ENCODE data around the gene HLA-DOA.

The HLA-DOA gene

GRCh38 chr6:32979720-32980487 is 29.5 kb downstream of the HLA-DOA start:
- in situ Hi-C loops (cut with HindIII; ENCODE audit: low sequenced_read_pairs), result loop anchor here (10.0 kb wide), 1 partner anchor 75 kb away; no protein-coding TSS in a partner anchor

DNA sequence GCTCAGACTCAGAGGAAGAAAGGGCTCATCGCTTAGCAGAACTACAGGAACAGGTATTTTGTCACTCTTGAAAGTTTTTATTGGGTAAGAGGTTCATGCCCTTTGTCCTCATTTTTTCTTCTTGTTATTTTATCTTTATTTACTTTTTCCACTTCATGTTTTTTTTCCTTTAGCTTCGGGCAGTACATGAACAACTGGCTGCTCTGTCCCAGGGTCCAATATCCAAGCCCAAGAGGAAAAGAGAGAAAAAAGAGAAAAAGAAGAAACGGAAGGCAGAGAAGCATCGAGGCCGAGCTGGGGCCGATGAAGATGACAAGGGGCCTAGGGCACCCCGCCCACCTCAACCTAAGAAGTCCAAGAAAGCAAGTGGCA is 31.5 kb downstream of the HLA-DOA start:
- in situ Hi-C loops (cut with HindIII; ENCODE audit: low sequenced_read_pairs), result loop anchor here (10.0 kb wide), 1 partner anchor 73 kb away; no protein-coding TSS in a partner anchor

DNA sequence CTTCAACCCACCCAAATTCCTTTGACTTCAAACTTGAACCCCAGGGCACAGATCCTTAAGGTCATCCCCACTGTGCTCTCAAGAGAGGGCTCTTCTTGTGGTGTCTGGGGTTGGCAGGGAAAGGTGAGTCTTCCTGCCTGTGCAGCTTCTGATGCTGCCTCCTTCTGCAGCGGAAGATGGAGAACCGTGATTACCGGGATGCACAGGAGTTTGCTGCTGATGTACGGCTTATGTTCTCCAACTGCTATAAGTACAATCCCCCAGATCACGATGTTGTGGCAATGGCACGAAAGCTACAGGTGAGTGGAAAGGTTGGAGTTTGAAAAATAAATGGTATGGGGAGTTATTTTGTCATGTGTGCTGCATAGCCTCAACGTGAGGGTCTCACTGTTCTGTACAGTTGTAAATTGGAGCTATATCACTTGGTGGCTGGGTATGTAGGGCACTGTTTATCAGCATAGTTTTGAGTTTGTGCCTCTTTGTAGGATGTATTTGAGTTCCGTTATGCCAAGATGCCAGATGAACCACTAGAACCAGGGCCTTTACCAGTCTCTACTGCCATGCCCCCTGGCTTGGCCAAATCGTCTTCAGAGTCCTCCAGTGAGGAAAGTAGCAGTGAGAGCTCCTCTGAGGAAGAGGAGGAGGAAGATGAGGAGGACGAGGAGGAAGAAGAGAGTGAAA is 32.0 kb downstream of the HLA-DOA start:
- in situ Hi-C loops (cut with HindIII; ENCODE audit: low sequenced_read_pairs), result loop anchor here (10.0 kb wide), 1 partner anchor 73 kb away; no protein-coding TSS in a partner anchor

- in situ Hi-C loops (cut with HindIII; ENCODE audit: low sequenced_read_pairs), result loop anchor here (10.0 kb wide), 1 partner anchor 72 kb away; no protein-coding TSS in a partner anchor
Measured at GRCh38 chr6:32976334-32977069, 32.9 kb downstream of the HLA-DOA start.

GRCh38 chr6:32975886-32976285 is 33.5 kb downstream of the HLA-DOA start:
- in situ Hi-C loops (cut with HindIII; ENCODE audit: low sequenced_read_pairs), result loop anchor here (10.0 kb wide), 1 partner anchor 71 kb away; no protein-coding TSS in a partner anchor

- in situ Hi-C loops (cut with HindIII; ENCODE audit: low sequenced_read_pairs), result loop anchor here (10.0 kb wide), 1 partner anchor 70 kb away; no protein-coding TSS in a partner anchor
Measured at GRCh38 chr6:32974541-32975308, 34.7 kb downstream of the HLA-DOA start.

- in situ Hi-C loops (cut with HindIII; ENCODE audit: low sequenced_read_pairs), result loop anchor here (10.0 kb wide), 1 partner anchor 69 kb away; no protein-coding TSS in a partner anchor
Measured at GRCh38 chr6:32974016-32974333, 35.4 kb downstream of the HLA-DOA start.

DNA sequence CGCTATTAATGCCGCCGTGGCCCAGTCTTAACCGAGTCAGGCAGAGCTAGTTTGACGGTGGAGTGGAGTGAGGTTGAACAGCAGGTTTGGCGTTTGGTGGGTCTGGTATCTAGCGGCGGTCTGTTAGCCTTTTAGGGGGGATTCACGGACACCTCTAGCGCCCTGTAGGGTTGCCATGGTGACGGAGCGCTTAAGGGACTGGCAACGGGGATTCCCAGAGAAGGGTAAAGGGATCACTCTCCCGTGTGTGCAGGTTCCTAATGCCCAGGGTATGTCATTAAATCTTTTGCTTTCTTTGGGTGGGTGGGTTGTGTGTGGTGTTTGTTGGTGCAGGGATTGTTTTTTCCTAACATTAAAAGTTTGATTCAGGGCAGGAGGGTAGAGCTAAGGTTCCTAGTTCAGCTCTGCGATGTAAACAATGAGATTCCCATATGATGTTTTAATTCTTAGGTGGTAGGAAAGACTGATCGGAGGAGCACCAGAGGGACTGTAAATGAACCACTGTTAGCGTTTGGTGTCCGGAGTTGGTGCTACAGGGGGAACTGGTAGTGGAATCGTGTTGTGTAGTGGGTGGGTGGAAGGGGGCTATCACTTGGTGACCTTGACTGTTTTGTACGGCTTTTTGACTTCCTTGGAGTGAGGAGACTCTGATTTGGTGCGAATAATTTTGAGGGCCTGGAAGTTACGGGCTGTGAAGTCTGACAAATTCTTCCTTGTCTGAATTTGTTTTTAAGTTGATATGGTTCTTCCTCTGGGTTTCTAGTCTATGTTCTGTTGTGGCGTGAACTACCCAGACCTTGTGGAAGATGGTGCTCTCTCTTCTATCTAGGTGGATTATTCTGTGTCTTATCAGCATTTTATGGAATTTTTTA is 36.0 kb downstream of the HLA-DOA start:
- in situ Hi-C loops (cut with HindIII; ENCODE audit: low sequenced_read_pairs), result loop anchor here (10.0 kb wide), 1 partner anchor 69 kb away; no protein-coding TSS in a partner anchor

GRCh38 chr6:32972353-32973143 is 36.8 kb downstream of the HLA-DOA start:
- in situ Hi-C loops (cut with HindIII; ENCODE audit: low sequenced_read_pairs), result loop anchor here (10.0 kb wide), 1 partner anchor 68 kb away; no protein-coding TSS in a partner anchor

DNA sequence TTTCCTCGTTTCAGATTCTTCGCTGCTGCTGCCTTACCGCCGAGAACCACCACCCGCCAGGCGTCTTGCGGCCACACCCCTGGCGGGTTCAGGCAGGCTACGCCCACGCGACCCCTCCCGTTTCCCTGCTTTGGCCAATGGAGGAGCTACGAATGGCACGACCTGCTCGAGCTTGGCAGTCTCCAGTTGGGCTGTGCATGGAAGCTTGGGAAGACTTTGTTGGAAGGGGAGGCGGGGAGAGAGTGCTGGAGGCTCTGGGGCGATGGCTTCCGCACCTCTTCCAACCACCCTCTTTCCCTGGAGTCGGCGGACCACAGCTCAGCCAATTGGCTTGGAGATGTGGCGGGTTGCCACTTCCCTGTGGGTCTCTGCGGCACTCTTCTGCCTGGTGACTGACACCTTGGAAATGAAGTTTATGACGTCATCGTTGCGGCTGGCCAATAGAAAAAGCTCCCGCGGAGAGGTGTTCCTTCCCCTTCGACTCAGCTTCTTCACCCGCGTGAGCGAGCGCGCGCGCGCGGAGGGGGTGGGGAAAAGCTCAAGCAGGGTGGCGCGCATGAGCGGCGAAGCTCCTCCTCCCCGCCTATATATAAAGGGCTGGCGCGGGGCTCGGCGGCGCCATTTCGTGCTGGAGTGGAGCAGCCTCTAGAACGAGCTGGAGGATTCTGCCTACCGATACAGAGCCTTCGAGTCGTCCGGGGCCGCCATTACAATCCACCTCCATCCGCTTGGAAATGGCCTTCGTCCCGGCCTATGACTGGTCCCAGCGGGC is 37.6 kb downstream of the HLA-DOA start:
- in situ Hi-C loops (cut with HindIII; ENCODE audit: low sequenced_read_pairs), result loop anchor here (10.0 kb wide), 1 partner anchor 67 kb away; no protein-coding TSS in a partner anchor

DNA sequence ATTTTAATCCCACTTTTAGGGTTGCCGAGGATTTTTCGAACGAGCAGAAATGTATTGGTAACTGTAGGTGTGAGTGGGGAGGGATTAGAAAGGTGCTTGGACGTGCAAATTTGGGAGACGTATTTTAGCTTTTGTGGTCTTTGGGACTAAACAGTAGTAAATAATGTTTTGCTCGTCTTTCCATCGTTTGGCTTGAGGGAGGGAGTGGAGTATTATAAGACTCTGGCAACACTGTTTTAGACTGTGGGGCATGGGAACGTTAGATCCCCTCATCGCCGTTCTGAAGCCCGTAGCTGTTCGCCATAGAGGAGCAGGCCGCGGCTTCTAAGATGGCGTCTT is 38.2 kb downstream of the HLA-DOA start:
- in situ Hi-C loops (cut with HindIII; ENCODE audit: low sequenced_read_pairs), result loop anchor here (10.0 kb wide), 1 partner anchor 66 kb away; no protein-coding TSS in a partner anchor

GRCh38 chr6:32970413-32971241 is 38.8 kb downstream of the HLA-DOA start:
- in situ Hi-C loops (cut with HindIII; ENCODE audit: low sequenced_read_pairs), result loop anchor here (10.0 kb wide), 1 partner anchor 66 kb away; no protein-coding TSS in a partner anchor

DNA sequence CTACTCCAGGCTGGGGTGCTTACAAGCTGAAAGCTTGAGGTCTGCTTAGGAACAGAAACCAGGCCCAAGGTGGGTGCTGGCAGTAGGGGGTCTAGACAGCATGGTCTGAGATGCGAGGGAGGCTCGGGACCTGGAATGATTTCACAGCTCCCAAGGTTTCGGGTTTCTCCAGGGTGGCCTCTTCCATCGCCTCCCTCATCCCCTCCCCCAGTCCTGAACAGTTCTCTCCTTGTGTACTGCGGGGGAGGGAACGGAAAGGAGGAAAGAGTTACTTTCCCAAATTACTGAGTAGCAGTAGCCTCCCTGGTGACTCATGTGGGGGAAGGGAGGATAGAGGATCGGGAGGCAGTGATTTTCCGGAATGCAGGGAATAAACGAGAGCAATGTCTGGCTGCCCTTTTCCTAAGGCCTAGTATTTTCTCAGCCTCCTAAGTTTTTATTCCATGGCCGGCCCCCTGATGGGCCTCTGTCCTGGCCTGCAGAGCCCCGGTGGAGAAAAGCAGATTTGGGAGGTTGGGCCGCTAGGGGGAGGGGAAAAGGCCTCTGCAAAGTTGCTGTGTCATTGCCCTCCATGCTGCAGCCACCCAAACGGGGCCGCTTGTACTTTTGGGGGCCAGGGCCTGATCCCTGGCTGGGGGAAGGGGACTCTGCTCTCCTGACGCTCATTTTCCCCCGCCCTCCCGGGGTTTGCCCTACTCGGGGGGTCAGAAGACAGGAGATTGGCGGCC is 39.5 kb downstream of the HLA-DOA start:
- in situ Hi-C loops (cut with HindIII; ENCODE audit: low sequenced_read_pairs), result loop anchor here (5.0 to 10.0 kb wide), 2 partner anchors 65 to 128 kb away; partner anchors contain the start of gene PSMB8

- in situ Hi-C loops (cut with HindIII; ENCODE audit: low sequenced_read_pairs), result loop anchor here (5.0 kb wide), 1 partner anchor 127 kb away; the partner anchor contains the start of gene PSMB8
Measured at GRCh38 chr6:32968867-32969684, 40.3 kb downstream of the HLA-DOA start.

All from endothelial cell of hepatic sinusoid (primary cell).